Caki2 (cell line): Measurements from ENCODE around the gene NELL1. TPM values are rescaled to one million over a fixed set of nuclear protein-coding genes. Genes with fewer than 3 reads are reported as not detected.

Experiments
- DNase-seq: peaks from one replicate; pipeline ENCODE4 v3.0.0-alpha.2; 2015; ENCODE audit warnings: low read depth
- in situ Hi-C: cut with HindIII; loops from 2 replicates; pipeline ENCODE4 v1.10.0; 2016; ENCODE audit warnings: low sequenced_read_pairs, low pct_unique_long_range_greater_than_20kb, mixed read lengths
- total RNA-seq: library from RNA; depleted of rRNA; stranded (reverse); fragments of >200 nt; shearing (Covaris generic); gene quantifications from 2 replicates; pipeline ENCODE4 v1.2.3, GENCODE V29; 2014; ENCODE audit warnings: low replicate concordance

The NELL1 gene
- total RNA-seq, 1 experiment from 2014 or later, result not detected

DNA sequence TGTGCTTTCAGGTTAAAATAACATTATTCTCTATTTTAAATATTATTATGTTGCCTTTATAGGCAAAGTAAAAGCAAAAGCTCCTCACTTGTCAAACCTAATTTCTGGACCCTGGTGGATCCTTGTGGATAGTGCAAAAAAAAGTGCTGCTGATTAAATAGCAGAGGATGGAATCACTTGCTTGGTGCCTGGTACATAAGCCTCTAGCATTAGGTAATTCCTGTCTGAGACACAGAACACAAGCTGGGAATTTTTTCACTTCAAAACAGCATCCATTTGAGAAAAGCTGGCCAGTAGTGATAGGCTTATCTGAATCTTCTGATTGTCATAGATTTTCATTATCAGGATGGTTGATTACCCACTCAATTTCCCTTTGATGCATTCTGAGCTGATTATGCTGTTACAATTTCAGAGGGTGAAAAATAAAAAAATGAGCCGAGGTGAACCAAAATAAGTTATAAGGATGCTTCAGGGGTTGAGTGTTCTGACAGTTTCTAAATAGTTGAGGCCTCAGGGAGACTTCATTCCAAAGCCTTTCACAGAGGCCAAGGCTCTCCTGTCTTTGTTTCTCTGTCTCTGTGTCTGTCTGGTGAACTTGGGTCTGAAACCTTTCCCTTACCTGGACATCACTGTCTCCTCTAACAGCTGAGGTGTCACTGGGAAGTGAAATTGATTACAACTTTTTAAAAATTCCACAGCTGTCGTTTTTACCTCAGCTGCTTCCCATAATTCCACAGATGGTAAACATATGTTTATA, 242.9 kb downstream of the NELL1 start:
- in situ Hi-C loops, result no loop called here
- no peak for DNase-seq

DNA sequence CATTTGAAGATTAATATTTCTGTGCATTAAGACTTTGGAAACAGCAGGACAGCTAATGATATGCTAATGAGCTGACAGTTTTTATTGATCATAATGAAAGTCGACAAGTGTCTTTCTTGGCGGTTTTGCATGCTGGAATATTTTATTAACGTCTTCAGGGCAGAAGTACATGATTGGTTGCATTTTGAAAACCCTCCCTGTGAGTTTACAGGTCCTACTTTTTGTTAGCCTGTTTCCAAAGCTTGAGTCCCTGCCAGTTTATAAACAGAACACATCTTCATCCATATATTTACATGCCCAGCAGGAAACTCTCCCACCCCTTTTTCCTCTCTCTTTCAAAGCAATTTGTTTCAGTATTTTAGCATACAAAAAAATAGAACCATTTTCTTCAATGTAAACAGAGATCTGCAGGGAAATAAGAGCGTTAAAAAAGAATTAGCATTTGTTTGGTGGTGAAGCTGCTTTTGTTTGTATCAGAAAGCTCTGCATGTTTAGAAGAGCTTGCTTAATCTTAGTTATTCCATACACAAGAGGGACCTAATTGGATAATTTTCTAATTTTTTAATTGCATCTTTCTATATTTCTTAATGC, 243.6 kb downstream of the NELL1 start:
- in situ Hi-C loops, result no loop called here

GRCh38 chr11:20917306-20917705, 247.9 kb downstream of the NELL1 start:
- in situ Hi-C loops, result no loop called here
- DNase-seq, result no peak

More for the DNA sequence above, 243.6 kb downstream of the NELL1 start:
- no peak for DNase-seq

DNA sequence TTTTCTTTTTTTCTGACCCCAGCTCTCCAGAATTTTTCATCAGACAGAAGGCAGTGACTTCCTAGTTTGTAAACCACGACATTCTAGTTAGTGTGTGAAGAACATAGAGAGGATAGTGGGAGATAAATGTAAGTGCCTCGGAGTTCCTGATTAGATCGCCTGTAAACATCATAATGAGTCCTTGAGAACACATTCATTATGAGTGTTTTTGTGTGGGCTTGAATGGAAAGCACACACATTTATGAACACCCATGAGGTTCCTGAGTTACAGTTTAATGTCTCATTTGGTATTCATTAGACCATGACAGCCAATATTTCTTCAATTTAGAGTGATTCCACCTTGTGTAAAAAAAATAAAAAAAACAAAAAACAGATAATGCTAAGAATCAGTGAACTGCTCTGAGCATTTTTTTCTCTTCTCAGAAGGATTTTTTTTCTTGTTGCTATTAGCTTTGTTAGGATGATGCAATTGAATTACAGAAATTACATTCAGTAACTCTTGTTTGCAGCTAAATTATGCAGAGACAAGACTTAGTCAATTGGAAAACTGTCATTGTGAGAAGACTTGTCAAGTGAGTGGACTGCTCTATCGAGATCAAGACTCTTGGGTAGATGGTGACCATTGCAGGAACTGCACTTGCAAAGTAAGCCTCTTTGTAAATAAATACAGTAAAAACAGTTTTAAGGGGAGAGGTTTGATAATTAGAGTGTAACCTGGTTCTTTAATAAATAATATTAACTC, 257.6 kb downstream of the NELL1 start:
- DNase-seq, result no peak
- in situ Hi-C loops, result no loop called here

GRCh38 chr11:20931029-20931428, 261.6 kb downstream of the NELL1 start:
- no peak for DNase-seq
- in situ Hi-C loops, result no loop called here

DNA sequence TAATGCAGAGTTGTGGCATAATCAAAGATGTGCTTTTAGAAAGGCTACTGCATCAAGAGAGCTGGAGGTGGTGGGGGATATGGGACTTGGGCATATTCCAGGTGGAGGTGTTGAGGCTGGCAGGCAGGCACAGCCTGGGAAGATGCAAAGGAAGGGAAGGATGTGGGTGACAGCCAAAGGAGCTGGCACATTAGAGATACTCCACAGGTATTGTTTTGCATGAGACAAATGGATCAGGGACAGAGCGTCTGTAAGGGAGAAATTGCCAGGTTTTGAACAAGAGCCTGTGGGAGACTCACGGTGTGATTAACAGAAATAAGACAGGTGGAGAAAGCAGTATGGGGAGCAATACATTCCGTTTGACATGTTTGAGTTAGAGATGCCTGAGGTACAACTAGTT, 263.7 kb downstream of the NELL1 start:
- DNase-seq, result no peak
- in situ Hi-C loops, result no loop called here

GRCh38 chr11:20933958-20934357, 264.6 kb downstream of the NELL1 start:
- in situ Hi-C loops, result no loop called here
- DNase-seq, result no peak

GRCh38 chr11:20934516-20934915, 265.1 kb downstream of the NELL1 start:
- in situ Hi-C loops, result no loop called here
- DNase-seq, result no peak

GRCh38 chr11:20937826-20938225, 268.4 kb downstream of the NELL1 start:
- in situ Hi-C loops, result no loop called here
- no peak for DNase-seq

DNA sequence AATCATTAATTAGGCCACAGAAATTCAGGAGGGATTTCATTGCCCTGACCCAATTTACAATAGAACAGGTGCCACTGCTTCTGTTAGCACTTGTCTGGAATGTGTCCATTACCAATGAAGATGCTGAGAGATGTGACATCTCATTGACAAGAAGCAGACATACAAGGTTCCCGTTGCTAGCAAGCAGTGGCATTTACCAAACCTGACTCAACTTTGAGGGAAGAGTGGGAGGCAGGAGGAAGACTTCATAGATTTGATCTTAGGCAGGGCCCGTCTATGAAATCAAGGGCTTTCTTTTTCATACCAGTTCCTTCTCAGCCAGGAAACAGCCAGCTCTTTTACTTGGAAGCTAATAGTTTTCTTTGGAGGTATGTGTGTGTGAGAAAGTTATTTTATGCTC, 280.2 kb downstream of the NELL1 start:
- in situ Hi-C loops, result no loop called here

GRCh38 chr11:20962581-20962980, 293.2 kb downstream of the NELL1 start:
- in situ Hi-C loops, result no loop called here
- no peak for DNase-seq

More for the DNA sequence above, 280.2 kb downstream of the NELL1 start:
- no peak for DNase-seq

DNA sequence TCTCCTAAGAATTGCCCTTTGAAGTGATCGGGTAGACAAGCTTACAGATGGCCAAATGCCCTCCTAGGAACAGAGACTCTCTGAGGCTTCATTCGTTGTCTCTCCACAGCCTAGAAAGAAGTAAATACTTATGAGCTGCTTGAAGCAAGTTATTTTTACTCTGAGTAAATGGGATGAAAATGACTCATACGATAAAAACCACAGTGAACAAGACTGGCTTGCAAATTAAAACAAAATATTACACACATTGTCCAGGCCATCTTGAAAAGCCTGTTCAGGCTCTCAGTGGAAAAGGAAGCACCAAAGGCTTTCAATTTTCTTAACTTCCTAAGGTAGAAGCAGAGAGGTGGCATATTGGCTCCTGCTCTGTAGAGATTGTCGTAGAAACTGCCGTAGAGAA, 294.2 kb downstream of the NELL1 start:
- no peak for DNase-seq
- in situ Hi-C loops, result no loop called here

- in situ Hi-C loops, result no loop called here
- DNase-seq, result no peak
Observed at GRCh38 chr11:20964985-20965384, 295.6 kb downstream of the NELL1 start.

- no peak for DNase-seq
- in situ Hi-C loops, result no loop called here
Observed at GRCh38 chr11:20966489-20966888, 297.1 kb downstream of the NELL1 start.

GRCh38 chr11:20973940-20974559, 304.7 kb downstream of the NELL1 start:
- in situ Hi-C loops, result no loop called here
- DNase-seq, result no peak

GRCh38 chr11:20980736-20981135, 311.4 kb downstream of the NELL1 start:
- in situ Hi-C loops, result no loop called here
- DNase-seq, result no peak

GRCh38 chr11:20990447-20990846, 321.1 kb downstream of the NELL1 start:
- DNase-seq, result no peak
- in situ Hi-C loops, result no loop called here

DNA sequence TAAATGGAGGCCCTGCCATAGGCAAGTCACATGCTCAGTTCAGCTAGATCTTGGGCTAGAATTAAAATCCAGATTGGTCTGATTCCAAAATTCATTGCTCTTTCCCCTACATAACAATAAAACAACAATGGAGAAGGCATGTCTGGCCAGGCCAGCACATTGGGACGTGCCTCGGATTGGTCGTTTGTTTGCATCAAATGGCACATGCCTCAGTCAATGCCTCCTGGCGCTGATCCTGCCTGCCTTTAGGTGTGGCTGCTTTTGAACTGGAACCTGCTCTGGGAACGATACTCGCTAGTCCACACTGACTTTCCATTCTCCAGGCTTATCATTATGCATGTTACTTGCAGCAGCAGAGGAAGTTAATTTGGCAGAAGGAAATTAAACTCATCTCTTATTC, 322.1 kb downstream of the NELL1 start:
- in situ Hi-C loops, result no loop called here
- no peak for DNase-seq

GRCh38 chr11:21007297-21007696, 337.9 kb downstream of the NELL1 start:
- DNase-seq, result no peak
- in situ Hi-C loops, result no loop called here
